Liver (tissue), 9 donors: ENCODE measurements around the gene FILIP1L. TPM values are rescaled to one million over a fixed set of nuclear protein-coding genes. Genes with fewer than 3 reads are reported as not detected.

ENCODE experiments used
- DNase-seq: peaks from one replicate; pipeline ENCODE4 v3.0.0-alpha.2; 2017; ENCODE audit warnings: low spot score
- H3K27ac ChIP-seq, 2 donors: one replicate each; pipeline ENCODE4 v1.7.0; 2013; ENCODE audit warnings: inconsistent platforms in 2 of 2, low read length in 2 of 2, control low read depth in 1 of 2, low read depth in 1 of 2, mild to moderate bottlenecking in 1 of 2
- H3K27me3 ChIP-seq, 4 donors: one replicate each; pipeline versions ENCODE4 v1.6.1 to v1.7.0; 2013; ENCODE audit warnings: low read length in 3 of 4, inconsistent platforms in 1 of 4, mild to moderate bottlenecking in 1 of 4, moderate library complexity in 1 of 4; ENCODE audit not compliant: control insufficient read depth in 4 of 4, insufficient read depth in 4 of 4
- H3K36me3 ChIP-seq, 4 donors: one replicate each; pipeline versions ENCODE4 v1.6.1 to v1.7.0; 2013; ENCODE audit warnings: low read length in 3 of 4, mild to moderate bottlenecking in 3 of 4, low read depth in 1 of 4, moderate library complexity in 1 of 4; ENCODE audit not compliant: control insufficient read depth in 4 of 4, insufficient read depth in 3 of 4
- H3K4me1 ChIP-seq, 4 donors: one replicate each; pipeline versions ENCODE4 v1.6.1 to v1.7.0; 2013; ENCODE audit warnings: low read length in 3 of 4, mild to moderate bottlenecking in 3 of 4, moderate library complexity in 1 of 4; ENCODE audit not compliant: control insufficient read depth in 4 of 4, insufficient read depth in 4 of 4
- H3K4me3 ChIP-seq, 3 donors: one replicate each; pipeline versions ENCODE4 v1.6.1 to v1.7.0; 2013; ENCODE audit warnings: low read length in 3 of 3, control low read depth in 1 of 3, low read depth in 1 of 3, mild to moderate bottlenecking in 1 of 3
- H3K9ac ChIP-seq, 2 donors: one replicate each; pipeline ENCODE4 v1.7.0; 2013; ENCODE audit warnings: low read length in 2 of 2, mild to moderate bottlenecking in 2 of 2, moderate library complexity in 2 of 2, control low read depth in 1 of 2, low read depth in 1 of 2
- H3K9me3 ChIP-seq, 4 donors: one replicate each; pipeline versions ENCODE4 v1.6.1 to v1.7.0; 2013; ENCODE audit warnings: low read length in 3 of 4; ENCODE audit not compliant: control insufficient read depth in 4 of 4
- ATF3 ChIP-seq: IDR thresholded peaks from 2 replicates; pipeline ENCODE4 v1.6.1; 2016; ENCODE audit warnings: antibody characterized with exemption
- EGR1 ChIP-seq, 2 donors: IDR thresholded peaks; 2 replicates each; pipeline ENCODE4 v1.6.1; 2016 to 2018; ENCODE audit warnings: antibody characterized with exemption in 2 of 2, low read depth in 2 of 2
- FOXA1 ChIP-seq: IDR thresholded peaks from 2 replicates; pipeline ENCODE4 v1.6.1; 2016; ENCODE audit warnings: antibody characterized with exemption
- FOXA2 ChIP-seq: IDR thresholded peaks from 2 replicates; pipeline ENCODE4 v1.6.1; 2016; ENCODE audit warnings: antibody characterized with exemption
- GABPA ChIP-seq, 2 donors: IDR thresholded peaks in 1 of 2; conservative IDR thresholded peaks in 1 of 2; 2 replicates each; pipeline ENCODE4 v1.6.1; 2016; ENCODE audit warnings: antibody characterized with exemption in 2 of 2, mild to moderate bottlenecking in 1 of 2, moderate library complexity in 1 of 2
- HNF4A ChIP-seq, 2 donors: conservative IDR thresholded peaks; 2 replicates each; pipeline ENCODE4 v1.6.1; 2016; ENCODE audit warnings: antibody characterized with exemption in 2 of 2, mild to moderate bottlenecking in 2 of 2
- HNF4G ChIP-seq: IDR thresholded peaks from 2 replicates; pipeline ENCODE4 v1.6.1; 2016; ENCODE audit warnings: antibody characterized with exemption
- JUND ChIP-seq, 2 donors: IDR thresholded peaks; 2 replicates each; pipeline ENCODE4 v1.6.1; 2016; ENCODE audit warnings: antibody characterized with exemption in 2 of 2
- NR2F2 ChIP-seq: IDR thresholded peaks from 2 replicates; pipeline ENCODE4 v1.6.1; 2016; ENCODE audit warnings: antibody characterized with exemption
- RAD21 ChIP-seq, 2 donors: IDR thresholded peaks; 2 replicates each; pipeline ENCODE4 v1.6.1; 2016; ENCODE audit warnings: antibody characterized with exemption in 2 of 2, mild to moderate bottlenecking in 2 of 2
- REST ChIP-seq: IDR thresholded peaks from 2 replicates; pipeline ENCODE4 v1.6.1; 2016; ENCODE audit warnings: antibody characterized with exemption, mild to moderate bottlenecking
- RXRA ChIP-seq, 2 donors: IDR thresholded peaks; 2 replicates each; pipeline ENCODE4 v1.6.1; 2017 to 2018; ENCODE audit warnings: antibody characterized with exemption in 2 of 2, mild to moderate bottlenecking in 1 of 2
- SP1 ChIP-seq: IDR thresholded peaks from 2 replicates; pipeline ENCODE4 v1.6.1; 2018; ENCODE audit warnings: antibody characterized with exemption, mild to moderate bottlenecking
- TAF1 ChIP-seq: conservative IDR thresholded peaks from 2 replicates; pipeline ENCODE4 v1.6.1; 2016; ENCODE audit warnings: antibody characterized with exemption, mild to moderate bottlenecking
- YY1 ChIP-seq: IDR thresholded peaks from 2 replicates; pipeline ENCODE4 v1.6.1; 2016; ENCODE audit warnings: antibody characterized with exemption, mild to moderate bottlenecking
- WGBS: extraction: QIAGEN DNeasy Blood & Tissue Kit; methylation state at CpG from one replicate; pipeline ENCODE4 v1.1.7; 2013; 5-methylcytosine and 5-hydroxymethylcytosine counted together
- polyA plus RNA-seq, 2 donors: library from polyadenylated mRNA; stranded (reverse) in 1 of 2; unstranded in 1 of 2; fragments of 200-250 nt in 1 of 2; fragments of >200 nt in 1 of 2; fragmentation: Nextera tagmentation in 1 of 2; extraction: Ambion mirVana in 1 of 2; gene quantifications; one replicate each; pipeline versions ENCODE4 v1.2.1 to v1.2.3, GENCODE V29; 2013 to 2015
- total RNA-seq, 2 donors: library from RNA; depleted of rRNA; stranded (reverse); fragments of >200 nt; gene quantifications; one replicate each; pipeline ENCODE4 v1.2.3, GENCODE V29; 2014
- TF ChIP-seq, protein P1 (sequence below): IDR thresholded peaks from 2 replicates; pipeline ENCODE4 v1.6.1; 2016; ENCODE audit warnings: antibody characterized with exemption
- TF ChIP-seq, protein P2 (sequence below): fragments of 150-350 bp; IDR thresholded peaks from 2 replicates; pipeline ENCODE4 v1.5.1; 2017; ENCODE audit warnings: improper control_type of control experiment, low read depth, low read length; ENCODE audit not compliant: missing input control
- TF ChIP-seq, protein P3 (sequence below): IDR thresholded peaks from 2 replicates; pipeline ENCODE4 v1.6.1; 2016; ENCODE audit warnings: antibody characterized with exemption
- donor health status: healthy.
- donor health status: healthy.
- donor health status: healthy.
- donor health status: healthy.
- donor health status: healthy.

Gene FILIP1L
- total and polyA plus RNA-seq, 4 donors: 1.4 to 6.5 (median 1.9) TPM

- no peak overlapping the region for H3K9ac ChIP-seq
- no peak overlapping the region for H3K27ac ChIP-seq
- no peak overlapping the region for H3K4me3 ChIP-seq
- DNase-seq: no peak
- TF ChIP-seq FOXA2: no peak
- TF ChIP-seq, protein P1, sequence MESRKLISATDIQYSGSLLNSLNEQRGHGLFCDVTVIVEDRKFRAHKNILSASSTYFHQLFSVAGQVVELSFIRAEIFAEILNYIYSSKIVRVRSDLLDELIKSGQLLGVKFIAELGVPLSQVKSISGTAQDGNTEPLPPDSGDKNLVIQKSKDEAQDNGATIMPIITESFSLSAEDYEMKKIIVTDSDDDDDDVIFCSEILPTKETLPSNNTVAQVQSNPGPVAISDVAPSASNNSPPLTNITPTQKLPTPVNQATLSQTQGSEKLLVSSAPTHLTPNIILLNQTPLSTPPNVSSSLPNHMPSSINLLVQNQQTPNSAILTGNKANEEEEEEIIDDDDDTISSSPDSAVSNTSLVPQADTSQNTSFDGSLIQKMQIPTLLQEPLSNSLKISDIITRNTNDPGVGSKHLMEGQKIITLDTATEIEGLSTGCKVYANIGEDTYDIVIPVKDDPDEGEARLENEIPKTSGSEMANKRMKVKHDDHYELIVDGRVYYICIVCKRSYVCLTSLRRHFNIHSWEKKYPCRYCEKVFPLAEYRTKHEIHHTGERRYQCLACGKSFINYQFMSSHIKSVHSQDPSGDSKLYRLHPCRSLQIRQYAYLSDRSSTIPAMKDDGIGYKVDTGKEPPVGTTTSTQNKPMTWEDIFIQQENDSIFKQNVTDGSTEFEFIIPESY: no peak
- TF ChIP-seq HNF4G: no peak
- TF ChIP-seq NR2F2: no peak
- TF ChIP-seq, protein P2, sequence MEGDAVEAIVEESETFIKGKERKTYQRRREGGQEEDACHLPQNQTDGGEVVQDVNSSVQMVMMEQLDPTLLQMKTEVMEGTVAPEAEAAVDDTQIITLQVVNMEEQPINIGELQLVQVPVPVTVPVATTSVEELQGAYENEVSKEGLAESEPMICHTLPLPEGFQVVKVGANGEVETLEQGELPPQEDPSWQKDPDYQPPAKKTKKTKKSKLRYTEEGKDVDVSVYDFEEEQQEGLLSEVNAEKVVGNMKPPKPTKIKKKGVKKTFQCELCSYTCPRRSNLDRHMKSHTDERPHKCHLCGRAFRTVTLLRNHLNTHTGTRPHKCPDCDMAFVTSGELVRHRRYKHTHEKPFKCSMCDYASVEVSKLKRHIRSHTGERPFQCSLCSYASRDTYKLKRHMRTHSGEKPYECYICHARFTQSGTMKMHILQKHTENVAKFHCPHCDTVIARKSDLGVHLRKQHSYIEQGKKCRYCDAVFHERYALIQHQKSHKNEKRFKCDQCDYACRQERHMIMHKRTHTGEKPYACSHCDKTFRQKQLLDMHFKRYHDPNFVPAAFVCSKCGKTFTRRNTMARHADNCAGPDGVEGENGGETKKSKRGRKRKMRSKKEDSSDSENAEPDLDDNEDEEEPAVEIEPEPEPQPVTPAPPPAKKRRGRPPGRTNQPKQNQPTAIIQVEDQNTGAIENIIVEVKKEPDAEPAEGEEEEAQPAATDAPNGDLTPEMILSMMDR: no peak
- no peak for TF ChIP-seq EGR1 (IDR thresholded peaks at IDR 0.05; ENCODE audit: low read depth in 2 of 2)
- no peak for TF ChIP-seq JUND (IDR thresholded peaks at IDR 0.05)
- TF ChIP-seq, protein P3, sequence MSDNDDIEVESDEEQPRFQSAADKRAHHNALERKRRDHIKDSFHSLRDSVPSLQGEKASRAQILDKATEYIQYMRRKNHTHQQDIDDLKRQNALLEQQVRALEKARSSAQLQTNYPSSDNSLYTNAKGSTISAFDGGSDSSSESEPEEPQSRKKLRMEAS: no peak
- TF ChIP-seq RAD21 (IDR thresholded peaks at IDR 0.05): no peak
- no peak for TF ChIP-seq HNF4A (conservative IDR thresholded peaks at IDR 0.05)
- no peak for TF ChIP-seq SP1
- no peak for TF ChIP-seq ATF3
- TF ChIP-seq YY1: no peak
- no peak for TF ChIP-seq FOXA1
- no peak for TF ChIP-seq REST
- TF ChIP-seq RXRA (IDR thresholded peaks at IDR 0.05): no peak
- no peak for TF ChIP-seq GABPA (IDR thresholded peaks at IDR 0.05 in 1 of 2, conservative IDR thresholded peaks at IDR 0.05 in 1 of 2)
- no peak for TF ChIP-seq TAF1
- no peaks in the 10 kb centered on the region for H3K27me3 ChIP-seq
- no peaks in the 10 kb centered on the region for H3K4me1 ChIP-seq
- H3K36me3 ChIP-seq: no peaks in the 10 kb centered on the region
- H3K9me3 ChIP-seq: no peaks in the 10 kb centered on the region
- 98% methylated on average over 3 of the region's 3 CpGs for WGBS
Observed at GRCh38 chr3:100033903-100034471, 80.3 kb downstream of the FILIP1L start.
